ENCODE measurements around the gene MFSD8.
"Not testable (repeated sequence)": the region's sequence is repeated elsewhere in the genome, so short reads cannot be mapped to it uniquely, and the experiment has no call there.

DNA sequence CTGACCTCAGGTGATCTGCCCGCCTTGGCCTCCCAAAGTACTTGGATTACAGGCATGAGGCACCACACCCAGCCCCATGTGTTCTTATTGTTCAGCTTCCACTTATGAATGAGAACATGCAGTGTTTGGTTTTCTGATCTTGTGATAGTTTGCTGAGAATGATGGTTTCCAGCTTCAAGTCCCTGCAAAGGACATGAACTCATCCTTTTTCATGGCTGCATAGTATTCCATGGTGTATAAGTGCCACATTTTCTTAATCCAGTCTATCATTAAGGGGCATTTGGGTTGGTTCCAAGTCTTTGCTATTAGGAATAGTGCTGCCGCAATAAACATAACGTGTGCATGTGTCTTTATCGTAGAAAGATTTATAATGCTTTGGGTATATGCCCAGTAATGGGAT is 65.3 kb downstream of the MFSD8 start:
- not testable (repeated sequence) for TF ChIP-seq POLR2A, RFX5 (IDR thresholded peaks at IDR 0.05; ENCODE audit: low read depth, low read length)
- TF ChIP-seq, protein P1, sequence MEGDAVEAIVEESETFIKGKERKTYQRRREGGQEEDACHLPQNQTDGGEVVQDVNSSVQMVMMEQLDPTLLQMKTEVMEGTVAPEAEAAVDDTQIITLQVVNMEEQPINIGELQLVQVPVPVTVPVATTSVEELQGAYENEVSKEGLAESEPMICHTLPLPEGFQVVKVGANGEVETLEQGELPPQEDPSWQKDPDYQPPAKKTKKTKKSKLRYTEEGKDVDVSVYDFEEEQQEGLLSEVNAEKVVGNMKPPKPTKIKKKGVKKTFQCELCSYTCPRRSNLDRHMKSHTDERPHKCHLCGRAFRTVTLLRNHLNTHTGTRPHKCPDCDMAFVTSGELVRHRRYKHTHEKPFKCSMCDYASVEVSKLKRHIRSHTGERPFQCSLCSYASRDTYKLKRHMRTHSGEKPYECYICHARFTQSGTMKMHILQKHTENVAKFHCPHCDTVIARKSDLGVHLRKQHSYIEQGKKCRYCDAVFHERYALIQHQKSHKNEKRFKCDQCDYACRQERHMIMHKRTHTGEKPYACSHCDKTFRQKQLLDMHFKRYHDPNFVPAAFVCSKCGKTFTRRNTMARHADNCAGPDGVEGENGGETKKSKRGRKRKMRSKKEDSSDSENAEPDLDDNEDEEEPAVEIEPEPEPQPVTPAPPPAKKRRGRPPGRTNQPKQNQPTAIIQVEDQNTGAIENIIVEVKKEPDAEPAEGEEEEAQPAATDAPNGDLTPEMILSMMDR (conservative IDR thresholded peaks at IDR 0.05; ENCODE audit: low read depth, low read length), result not testable (repeated sequence)

Measured in IMR-90 (cell line).